Raji (cell line): ENCODE measurements around the gene ADAM17.

ENCODE experiments used
- POLR2A ChIP-seq: IDR thresholded peaks from 2 replicates; pipeline ENCODE4 v1.6.1; 2011; ENCODE audit warnings: low read depth, low read length, control low read depth; ENCODE audit not compliant: insufficient read depth

The ADAM17 gene

DNA sequence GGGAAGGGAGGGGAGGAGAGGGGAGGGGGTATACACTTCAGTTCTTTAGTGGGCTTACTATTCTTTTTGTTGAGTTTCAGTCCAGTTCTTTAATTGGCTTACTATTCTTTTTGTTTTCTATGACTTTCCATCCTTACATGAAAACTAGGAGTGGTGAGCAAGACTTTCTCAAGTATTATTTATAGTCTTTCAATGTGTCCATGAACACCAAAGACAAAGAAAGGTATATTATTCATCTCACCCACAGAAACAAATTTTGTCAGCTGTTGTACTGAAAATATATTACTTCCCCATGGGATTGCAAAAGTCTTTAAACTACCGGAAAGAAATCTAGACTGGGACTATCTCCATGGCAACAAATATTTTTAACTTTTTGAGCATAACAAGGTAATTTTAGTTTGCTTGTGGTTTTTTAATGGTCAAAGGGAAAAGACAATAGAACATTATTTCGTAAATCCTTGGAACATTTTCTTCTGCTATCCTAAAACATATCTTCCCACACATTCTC lies 17.6 kb downstream of the ADAM17 start:
- TF ChIP-seq POLR2A = no peak

DNA sequence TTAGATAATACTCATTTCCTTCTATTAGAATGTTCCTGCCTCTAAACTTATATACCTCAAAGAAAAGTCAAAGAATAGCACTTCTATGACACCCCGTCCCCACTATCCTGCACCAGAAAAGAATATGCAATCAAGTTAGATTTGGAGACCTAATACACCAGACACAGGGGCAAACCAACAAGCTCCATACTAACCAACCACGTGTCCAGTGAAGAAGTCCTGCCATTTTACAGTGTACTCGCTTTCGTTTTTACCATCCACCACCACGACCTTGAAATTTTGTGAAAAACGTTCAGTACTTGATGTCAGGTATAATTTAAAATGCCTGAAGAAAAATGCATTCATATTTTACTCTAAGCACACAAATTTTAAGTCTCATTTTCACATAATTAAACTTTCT lies 19.1 kb downstream of the ADAM17 start:
- TF ChIP-seq POLR2A = no peak

DNA sequence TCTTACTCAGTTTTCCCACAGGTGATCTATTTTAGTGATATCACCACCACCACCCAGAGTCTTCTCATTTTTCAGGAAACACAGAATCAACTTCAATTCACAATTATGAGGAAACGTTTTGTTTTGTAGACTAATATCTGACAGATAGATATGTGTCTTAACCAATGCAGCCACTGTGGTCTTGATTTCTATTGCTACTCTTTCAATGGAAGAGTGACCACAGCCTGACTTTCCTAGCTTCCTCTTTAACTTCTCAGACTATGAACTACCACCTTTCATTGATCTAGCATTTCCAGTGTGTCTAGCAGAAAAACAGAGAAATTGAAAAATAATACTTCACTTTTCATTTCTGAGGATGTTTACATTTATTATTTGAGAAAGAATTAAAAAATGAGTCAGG lies 20.5 kb downstream of the ADAM17 start:
- no peak for TF ChIP-seq POLR2A

DNA sequence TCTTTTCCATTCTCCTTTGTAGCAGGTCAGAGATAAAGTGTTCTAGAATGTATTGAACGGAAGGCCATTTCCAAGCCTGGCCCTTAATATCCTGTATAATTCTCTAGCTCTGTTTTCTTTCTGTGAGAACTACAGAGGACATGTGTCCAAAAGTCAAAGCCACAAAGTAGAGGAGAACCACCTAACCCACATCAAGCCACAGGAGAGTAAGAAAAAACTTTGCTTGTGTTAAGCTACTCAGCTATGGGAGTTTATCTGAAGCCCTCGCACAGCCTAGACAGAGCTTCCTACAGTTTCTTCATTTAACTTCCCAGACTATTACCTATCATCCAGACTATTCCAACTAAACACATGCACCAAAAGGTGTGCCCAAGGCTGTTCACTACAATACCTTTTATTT lies 22.0 kb downstream of the ADAM17 start:
- TF ChIP-seq POLR2A = no peak

DNA sequence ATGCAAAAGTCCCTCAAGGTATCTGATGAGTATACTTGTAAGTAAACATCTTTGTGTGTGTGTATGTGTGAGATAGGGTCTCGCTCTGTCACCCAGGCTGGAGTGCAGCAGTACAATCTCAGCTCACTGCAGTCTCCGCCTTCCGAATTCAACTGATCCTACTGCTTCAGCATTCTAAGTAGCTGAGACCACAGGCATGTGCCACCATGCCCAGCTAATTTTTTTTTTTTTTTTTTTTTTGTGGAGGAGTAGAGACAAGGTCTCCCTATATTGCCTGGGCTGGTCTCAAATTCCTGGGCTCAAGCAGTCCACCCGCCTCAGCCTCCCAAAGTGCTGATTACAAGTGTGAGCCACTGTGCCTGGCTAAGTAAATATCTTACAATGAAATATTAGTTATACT lies 23.2 kb downstream of the ADAM17 start:
- no peak for TF ChIP-seq POLR2A

DNA sequence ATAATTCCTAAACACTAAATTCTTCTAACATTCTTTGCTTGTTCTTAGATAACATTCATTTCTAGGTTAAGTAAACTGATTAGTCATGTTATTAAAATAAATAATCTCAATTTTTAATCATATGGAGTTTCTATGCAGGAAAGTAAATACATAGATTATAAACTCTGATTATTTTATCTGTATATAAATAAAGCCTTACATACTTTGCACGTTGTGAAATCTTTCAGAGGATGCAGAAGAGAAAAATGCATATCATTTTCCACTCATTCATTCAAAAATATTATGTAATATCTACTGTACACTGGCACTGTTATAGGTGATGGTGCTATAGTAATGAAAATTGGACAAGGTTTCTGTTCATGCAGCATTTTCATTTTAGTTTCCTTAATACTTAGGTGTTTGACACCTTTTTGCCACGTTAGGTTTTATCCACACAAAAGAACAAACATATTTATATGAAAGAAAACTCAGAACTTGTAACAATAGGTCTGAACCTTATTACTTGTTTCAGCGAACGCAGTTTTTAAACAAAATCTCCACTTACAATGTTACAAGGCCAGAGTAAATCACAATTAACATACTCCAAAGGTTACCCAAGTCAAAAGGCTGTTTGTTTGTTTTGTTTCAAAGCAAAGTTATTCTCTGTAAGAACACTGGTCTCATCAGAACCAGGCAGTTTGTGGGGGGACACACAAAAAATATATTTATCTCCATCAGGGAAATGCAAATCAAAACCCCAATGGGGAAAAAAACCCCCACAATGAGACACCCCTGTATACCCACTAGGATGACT lies 27.4 kb downstream of the ADAM17 start:
- TF ChIP-seq POLR2A = no peak

DNA sequence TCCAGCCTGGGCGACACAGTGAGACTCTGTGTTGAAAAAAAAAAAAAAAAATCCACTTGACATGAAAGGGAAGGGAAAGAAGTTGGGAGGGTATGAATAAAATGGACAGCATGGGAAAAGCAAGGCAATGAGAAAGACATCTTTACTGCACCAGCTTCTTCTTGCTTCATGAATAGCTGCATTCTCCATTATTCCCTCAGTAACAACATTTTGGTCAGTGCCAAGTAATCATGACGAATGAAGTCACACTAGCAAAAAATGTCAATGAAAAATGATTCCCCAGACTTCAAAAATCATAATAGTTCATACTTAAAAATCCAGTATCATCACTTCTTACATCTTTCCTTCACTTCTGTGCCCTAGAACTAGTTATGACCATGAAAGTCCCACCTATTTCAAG lies 30.4 kb downstream of the ADAM17 start:
- no peak for TF ChIP-seq POLR2A

DNA sequence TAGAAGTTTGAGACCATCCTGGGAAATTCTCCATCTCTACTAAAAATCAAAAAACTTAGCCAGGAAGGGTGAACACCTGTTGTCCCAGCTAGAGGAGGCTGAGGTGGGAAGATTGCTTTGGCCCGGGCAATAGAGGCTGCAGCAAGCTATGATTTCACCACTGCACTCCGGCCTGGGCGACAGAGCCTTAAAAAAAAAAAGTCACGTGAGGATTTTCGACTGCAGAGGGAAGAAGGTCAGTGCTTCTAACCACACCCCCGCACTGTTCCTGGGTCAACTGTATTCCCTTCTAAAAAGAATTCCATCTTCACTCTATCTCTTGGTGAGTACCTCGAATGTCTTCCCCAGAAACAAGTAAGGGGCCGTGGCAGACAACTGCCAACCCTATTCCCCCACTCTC lies 31.3 kb downstream of the ADAM17 start:
- TF ChIP-seq POLR2A = no peak

DNA sequence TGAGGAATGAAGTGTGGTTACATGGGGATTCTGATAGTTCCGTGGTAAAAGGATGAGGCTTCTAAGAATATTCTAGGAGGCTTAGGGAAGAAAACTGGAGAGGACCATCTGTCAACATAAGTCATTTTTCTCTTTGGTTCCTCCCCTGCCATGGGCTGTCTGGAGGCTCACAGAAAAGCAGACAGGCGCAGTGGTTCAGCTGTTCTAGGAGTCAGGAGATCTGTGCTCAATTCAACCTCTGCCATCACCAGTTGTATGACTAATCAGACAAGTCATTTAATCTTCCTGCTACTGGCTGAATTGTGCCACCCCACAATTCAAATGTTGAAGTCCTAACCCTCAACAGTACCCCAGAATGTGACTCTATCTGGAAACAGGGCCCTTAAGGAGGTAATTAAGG lies 36.4 kb downstream of the ADAM17 start:
- TF ChIP-seq POLR2A = no peak

DNA sequence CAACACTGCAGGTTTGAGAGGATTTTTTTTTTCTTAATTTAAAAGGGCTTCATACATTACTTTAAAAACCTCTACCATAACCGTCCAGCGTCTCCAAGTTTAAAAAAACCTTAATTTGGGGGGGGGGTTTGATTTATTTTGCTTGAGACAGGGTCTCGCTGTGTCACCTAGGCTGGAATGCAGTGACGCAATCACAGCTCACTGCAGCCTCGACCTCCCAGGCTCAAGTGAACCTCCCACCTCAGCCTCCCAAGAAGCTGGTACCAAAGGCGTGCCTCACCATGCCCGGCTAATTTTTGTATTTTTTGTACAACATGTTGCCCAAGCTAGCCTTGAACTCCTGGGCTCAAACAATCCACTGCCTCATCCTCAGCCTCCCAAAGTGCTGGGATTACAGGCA lies 36.9 kb downstream of the ADAM17 start:
- no peak for TF ChIP-seq POLR2A

DNA sequence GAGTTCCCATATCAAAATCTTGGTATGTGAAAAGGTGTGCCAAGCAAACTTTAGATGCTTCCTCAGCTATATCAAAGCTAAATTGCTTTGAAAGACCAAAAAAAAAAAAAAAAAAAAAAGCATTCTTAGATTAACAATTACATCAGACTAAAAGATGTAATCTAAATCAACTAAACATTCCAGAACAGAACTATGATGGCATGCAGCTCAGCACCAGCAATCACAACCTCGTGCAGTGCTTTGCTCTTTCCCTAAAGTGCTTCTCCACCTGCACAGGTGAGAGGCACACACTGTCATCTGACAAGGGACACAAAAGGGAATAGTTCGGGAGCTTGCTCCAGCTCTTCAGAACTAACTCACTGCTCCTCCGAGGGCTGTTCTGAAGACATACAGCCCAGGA lies 37.5 kb downstream of the ADAM17 start:
- no peak for TF ChIP-seq POLR2A

DNA sequence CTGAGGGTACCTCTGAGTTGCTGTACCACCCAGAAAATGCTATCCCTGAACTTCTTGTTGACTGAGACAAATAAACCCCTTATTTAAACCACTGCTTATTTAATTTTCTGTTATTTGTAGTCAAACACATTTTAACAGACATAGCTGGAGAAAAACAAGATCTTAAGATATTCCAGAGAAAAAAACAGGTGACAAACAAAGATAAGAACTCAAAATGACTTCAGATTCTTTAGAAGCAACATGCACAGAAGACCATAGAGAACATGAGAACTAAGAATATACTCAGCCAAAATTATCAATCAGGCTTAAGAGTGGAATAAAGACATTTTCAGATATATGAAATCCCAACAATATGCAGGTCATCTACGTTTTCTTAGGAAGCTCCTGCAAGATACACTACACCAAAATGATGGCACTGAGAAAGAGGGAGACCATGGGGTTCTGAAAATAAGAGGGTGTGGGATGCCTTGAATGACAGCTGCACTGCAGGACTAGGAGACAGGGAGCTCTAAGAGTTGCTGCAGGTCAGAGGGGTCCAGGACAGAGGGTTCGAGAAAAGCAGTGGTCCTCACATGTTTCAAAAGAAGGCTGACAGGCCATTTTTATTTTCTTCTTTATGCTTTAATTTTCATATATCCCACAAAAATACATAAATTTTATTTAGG lies 38.4 kb downstream of the ADAM17 start:
- TF ChIP-seq POLR2A = no peak

DNA sequence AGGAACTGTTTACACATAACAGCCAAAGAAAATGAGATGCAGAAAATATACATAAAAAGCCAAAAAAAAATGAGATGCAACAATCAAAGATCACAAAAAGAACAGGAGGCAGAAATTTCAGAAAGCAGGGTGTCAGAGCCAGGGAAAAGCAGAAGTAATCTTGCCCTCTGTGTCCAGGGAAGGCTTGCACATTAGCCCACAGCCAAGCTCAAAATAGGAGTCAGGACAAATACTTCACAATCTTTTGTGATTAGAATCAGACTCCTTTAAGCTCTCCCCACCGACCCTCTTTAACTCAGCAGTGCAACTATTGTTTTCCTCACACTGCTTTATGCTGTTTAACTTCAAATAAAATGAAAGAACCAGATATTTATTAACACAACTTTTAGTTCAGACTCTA lies 46.7 kb downstream of the ADAM17 start:
- TF ChIP-seq POLR2A = no peak

DNA sequence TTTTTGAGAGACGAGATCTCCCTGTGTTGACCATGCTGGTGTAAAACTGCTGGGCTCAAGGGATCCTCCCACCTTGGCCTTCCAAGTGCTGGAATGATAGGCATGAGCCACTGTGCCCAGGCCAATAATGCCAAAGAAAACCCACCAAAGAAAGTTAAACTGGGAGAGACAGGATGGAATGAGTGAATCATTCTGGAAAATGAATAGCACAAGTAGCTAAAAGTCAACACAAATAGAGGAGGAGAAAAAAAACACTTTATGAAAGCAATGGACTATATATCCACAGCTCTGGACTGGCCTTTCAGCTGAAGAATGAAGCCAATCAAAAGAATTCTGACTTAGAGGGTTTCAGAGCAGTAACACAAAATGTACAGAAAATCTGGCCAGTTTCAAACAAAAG lies 57.4 kb downstream of the ADAM17 start:
- no peak for TF ChIP-seq POLR2A

DNA sequence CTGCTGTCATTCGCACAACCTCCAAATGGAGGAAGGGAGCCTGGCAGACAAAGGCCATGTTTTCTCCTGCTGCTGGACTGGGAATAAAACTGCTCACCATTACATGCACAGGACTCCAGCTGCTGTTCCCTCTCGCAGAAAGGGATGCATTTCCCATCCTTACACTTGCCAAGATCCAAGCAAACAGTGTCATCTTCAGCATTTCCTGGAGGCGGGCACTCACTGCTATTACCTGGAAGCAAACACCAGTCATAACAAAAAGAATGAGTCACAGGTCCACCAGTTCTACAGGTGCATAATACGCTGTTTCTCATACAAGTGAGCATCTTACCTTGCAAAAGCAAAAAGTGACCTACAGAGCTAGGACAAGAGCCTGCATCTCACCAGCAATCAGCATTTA lies 58.6 kb downstream of the ADAM17 start:
- TF ChIP-seq POLR2A = no peak

DNA sequence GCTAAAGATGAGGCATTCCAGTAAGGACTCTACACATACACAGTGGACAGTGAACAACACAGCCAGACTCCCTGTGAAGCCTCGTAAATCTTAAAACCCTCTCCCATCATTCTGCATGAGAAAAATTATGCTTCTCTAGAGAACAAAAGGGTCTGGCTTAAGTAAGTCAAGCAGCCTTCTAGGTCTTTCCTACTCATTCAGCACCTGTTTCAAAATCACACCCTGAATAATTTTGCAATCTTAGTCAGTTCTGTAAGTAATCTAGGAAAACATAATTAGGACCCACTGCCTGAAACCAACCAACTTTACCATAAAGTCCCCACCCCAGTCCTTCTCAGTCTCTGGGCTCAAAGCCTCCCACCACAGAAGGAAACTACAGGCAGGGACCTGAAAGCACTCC lies 61.5 kb downstream of the ADAM17 start:
- TF ChIP-seq POLR2A = no peak
